NCI-H1417 treated with DMSO at 0.1 percent for 48 hours (cell line): Measurements from ENCODE around the gene ITPK1.
"Not testable (repeated sequence)": the region's sequence is repeated elsewhere in the genome, so short reads cannot be mapped to it uniquely, and the experiment has no call there.

ENCODE experiments used
- DNase-seq: peaks from one replicate; lab custom pipeline; 2025; lab: John Stamatoyannopoulos, UW

The ITPK1 gene

GRCh38 chr14:93128725-93129459 lies 13.2 kb upstream of the ITPK1 start:
- no peak for DNase-seq

GRCh38 chr14:93126111-93126510 lies 10.4 kb upstream of the ITPK1 start:
- DNase-seq: no peak

- no peak for DNase-seq
Measured at GRCh38 chr14:93122826-93123225, 7.1 kb upstream of the ITPK1 start.

DNA sequence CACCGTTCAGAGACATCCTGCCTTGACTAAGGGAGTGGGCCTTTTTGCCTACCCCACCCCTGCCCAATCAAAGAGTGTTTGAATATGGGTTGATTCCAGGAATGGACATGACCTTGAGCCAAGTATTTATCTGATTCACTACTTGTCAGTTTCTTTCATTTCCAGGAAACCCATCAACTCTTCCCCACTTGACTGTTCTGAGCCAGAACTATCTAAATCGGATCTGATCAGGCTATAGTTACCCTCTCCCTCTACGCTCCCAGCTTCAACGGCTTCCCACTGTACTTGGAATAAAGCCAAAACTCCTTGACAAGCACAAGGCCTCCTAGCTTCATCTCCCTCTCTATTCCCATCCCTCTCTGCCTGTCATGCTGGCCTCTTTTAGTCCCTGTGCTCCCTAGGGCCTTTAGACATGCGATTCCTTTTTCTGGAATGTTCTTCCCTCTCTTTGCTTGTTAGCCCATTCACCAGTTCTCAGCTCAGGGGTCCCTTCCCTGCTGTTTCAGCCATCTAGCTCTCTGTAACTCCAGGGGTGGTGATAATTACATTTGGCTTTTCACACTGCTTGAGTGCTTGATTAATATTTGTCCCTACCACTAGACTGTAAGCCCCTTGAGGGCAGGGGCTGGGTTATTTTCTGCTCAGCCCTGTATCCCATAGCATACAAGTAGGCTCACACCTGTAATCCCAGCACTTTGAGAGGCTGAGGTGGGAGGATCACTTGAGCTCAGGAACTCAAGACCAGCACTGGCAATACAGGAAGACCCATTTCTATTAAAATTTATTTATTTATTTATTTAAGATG lies 5.5 kb upstream of the ITPK1 start:
- no peak for DNase-seq

GRCh38 chr14:93120517-93120916 lies 4.8 kb upstream of the ITPK1 start:
- no peak for DNase-seq

- no peak for DNase-seq
Measured at GRCh38 chr14:93116676-93117200, 1.0 kb upstream of the ITPK1 start.

GRCh38 chr14:93115069-93115820 lies 480 bp downstream of the ITPK1 start:
- peak; percentile 80 for DNase-seq

GRCh38 chr14:93114713-93115068 lies 1.0 kb downstream of the ITPK1 start:
- DNase-seq: no peak

- no peak for DNase-seq
Measured at GRCh38 chr14:93114068-93114710, 1.5 kb downstream of the ITPK1 start.

- DNase-seq: no peak
Measured at GRCh38 chr14:93113678-93114067, 2.1 kb downstream of the ITPK1 start.

DNA sequence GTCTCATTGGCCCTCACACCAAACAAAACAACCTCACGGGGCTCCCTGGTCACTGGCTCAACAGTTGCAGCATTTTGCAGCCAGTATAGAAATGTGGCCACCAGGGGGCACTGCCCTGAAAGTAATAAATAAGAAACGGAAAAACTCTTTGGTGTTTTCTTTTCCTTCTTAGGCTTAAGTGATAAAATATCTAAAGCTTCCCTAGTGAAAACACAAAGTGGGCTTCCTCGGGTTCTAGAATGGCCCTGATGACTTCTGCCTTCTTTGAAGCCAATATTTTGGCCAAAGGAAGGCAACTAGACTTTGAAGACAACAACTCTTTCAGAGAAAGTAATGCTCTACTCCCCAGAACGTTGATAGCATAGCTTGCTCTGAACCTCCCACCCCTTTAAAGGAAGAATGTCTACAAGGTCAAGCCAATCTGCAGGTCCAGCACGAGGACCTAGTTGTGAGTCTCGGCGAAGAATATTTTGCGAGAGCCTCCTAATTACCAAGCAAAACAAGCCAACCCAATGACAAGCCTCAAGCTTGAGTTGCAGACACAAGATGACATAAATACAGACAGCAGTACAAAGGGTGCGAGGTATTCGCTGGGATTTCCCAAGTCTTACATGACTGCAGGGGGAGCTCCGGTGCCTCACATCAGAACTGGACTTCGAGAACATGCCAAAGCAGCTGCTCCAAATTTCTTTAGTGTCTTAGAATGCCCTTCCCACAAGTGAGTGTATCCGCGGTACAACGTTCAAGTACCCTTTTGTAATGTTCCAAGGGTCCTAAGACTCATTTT lies 2.6 kb downstream of the ITPK1 start:
- DNase-seq: no peak

- DNase-seq: not testable (repeated sequence)
Measured at GRCh38 chr14:93111541-93111940, 4.2 kb downstream of the ITPK1 start.

GRCh38 chr14:93110856-93111419 lies 4.8 kb downstream of the ITPK1 start:
- DNase-seq: no peak

GRCh38 chr14:93109572-93110481 lies 5.9 kb downstream of the ITPK1 start:
- DNase-seq: no peak

- DNase-seq: no peak
Measured at GRCh38 chr14:93108105-93108504, 7.6 kb downstream of the ITPK1 start.

GRCh38 chr14:93107453-93107852 lies 8.3 kb downstream of the ITPK1 start:
- DNase-seq: no peak

DNA sequence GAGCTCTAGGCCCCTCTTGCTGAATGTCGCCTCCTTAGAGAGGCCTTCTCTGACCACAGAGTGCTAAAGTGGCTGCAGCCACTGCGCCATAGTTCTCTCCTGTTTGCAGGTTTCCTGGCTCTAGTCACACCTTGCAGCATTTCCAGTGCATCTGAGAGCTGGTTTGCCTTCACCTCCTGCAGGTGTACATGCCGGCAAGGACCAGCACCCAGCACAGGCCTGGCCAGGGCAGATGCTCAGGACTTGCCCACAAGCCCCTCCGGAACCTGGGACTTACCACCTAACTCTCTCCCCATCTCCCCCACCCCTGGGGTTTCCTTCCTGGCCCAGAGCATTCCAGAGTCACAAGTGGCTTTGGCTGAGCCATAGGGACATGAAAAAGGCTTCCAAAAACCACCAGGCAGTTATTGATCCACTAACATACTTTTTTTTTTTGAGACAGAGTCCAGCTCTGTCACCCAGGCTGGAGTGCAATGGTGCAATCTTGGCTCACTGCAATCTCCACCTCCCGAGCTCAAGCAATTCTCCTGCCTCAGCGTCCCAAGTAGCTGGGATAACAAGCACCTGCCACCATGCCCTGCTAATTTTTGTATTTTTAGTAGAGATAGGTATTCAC lies 9.1 kb downstream of the ITPK1 start:
- no peak for DNase-seq

DNA sequence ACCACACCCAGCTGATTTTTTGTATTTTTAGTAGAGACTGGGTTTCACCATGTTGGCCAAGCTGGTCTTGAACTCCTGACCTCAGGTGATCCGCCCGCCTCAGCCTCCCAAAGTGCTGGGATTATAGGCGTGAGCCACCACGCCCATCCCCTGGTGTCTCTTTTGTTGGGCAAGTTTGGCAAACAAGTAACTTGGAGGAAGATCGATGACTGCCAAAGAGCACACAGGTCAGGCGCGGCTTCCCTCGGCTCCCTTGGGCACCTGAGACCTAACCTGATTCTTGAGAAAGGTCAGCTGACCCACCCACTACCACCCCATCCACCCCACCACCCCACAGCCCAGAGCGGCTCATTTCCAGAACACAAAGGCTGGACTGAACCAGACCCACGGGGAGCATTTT lies 9.9 kb downstream of the ITPK1 start:
- not testable (repeated sequence) for DNase-seq

GRCh38 chr14:93105362-93105761 lies 10.4 kb downstream of the ITPK1 start:
- DNase-seq: no peak
